Pulmonary artery endothelial cell (primary cell): ENCODE measurements around the gene GNMT. TPM values are rescaled to one million over a fixed set of nuclear protein-coding genes. Genes with fewer than 3 reads are reported as not detected.

Source experiments
- DNase-seq: peaks from one replicate; pipeline ENCODE4 v3.0.0-alpha.2; 2011; ENCODE audit warnings: low read depth, low spot score
- total RNA-seq: library from RNA; depleted of rRNA; stranded (reverse); fragments of >200 nt; gene quantifications from 2 replicates; pipeline ENCODE4 v1.2.3, GENCODE V29; 2014

The GNMT gene
- total RNA-seq: 0.13 and 0.21 TPM in 2 replicates

DNA sequence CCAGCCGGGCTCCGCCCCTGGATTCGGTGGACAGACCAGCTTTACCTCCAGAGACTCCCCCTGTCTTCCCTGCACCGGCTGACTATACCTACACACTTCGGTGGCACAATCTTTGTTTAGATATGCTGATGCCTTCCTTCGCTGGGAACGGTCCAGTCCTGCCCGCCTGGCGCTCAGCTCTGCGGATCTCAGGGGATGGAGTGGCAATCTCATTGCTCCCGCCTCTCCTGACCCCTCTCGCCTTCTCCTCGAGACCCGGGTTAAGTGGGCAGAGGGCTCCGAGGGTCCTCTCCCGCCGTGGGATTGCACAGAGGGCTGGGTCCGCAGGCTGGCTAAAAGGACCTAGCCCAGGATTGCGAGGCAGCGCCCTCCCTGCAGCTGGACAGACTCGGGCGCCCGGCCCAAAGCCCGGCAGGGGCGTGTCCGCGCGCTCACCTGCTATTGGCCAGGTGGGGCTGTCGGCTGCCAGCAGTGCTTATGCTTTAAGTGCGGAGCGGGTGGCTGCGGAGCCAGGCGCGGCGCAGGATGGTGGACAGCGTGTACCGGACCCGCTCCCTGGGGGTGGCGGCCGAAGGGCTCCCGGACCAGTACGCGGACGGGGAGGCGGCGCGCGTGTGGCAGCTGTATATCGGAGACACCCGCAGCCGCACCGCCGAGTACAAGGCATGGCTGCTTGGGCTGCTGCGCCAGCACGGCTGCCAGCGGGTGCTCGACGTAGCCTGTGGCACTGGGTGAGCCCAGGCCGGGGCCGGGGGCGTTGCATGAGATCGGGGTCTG lies at the start of gene GNMT:
Gene GNMT (plus strand): TSS at position 512 of the 777 bp plus-strand sequence. CDS start 14 bp downstream, at position 526.
- no peak for DNase-seq

GRCh38 chr6:42911171-42912021 lies 49.2 kb upstream of the GNMT start:
- no peak for DNase-seq

DNA sequence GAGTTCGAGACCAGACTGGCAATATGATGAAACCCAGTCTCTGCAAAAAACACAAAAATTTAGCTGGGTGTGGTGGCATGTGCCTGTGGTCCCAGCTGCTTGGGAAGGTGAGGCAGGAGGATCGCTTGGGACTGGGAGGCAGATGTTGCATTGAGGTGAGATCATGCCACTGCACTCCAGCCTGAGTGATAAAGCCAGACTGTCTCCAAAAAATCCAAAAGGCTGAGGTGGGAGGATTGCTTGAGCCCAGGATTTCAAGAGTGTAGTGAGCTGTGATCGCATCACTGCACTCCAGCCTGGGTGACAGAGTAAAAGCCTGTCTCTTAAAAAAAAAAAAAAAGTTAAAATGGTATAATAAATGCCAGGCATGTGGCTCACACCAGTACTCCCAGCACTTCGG lies 46.0 kb upstream of the GNMT start:
- DNase-seq: no peak

DNA sequence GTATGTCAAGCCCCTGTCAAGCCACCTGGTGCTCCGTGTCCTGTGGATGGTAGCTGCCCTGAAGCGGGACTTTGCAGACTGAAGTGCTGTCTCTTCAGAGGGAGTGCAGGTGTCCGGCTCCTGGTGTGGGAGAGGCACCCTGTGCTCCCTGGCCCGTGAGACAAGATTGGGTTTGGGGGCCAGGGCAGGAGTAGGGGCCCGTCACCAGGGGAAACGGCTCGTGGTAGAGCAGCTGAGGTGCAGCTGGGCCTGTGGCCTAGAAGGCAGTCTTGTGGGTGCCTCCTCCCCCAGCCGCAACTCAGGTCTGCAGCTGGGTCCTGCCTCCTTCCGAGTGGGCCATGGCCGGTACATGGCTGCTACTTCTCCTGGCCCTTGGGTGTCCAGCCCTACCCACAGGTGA lies 44.8 kb upstream of the GNMT start, which contains the start of gene PTCRA:
Gene PTCRA (plus strand): TSS at position 322 of the 400 bp plus-strand sequence. CDS start 17 bp downstream, at position 339.
- DNase-seq: no peak

GRCh38 chr6:42916288-42916687 lies 44.3 kb upstream of the GNMT start:
- no peak for DNase-seq

DNA sequence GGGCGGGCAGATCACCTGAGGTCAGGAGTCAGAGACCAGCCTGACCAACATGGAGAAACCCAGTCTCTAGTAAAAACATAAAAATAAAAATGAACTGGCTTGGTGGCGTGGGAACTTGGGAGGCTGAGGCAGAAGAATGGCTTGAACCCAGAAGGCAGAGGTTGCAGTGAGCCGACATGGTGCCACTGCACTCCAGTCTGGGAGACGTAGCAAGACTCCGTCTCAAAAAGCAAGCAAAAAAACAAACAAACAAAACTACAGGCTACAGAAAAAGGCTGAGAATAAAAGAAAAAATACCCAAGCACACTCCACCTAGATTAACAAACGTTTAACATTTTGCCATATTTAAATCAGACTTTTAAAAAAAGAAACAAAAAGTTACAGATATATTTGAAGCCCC lies 38.8 kb upstream of the GNMT start:
- no peak for DNase-seq

DNA sequence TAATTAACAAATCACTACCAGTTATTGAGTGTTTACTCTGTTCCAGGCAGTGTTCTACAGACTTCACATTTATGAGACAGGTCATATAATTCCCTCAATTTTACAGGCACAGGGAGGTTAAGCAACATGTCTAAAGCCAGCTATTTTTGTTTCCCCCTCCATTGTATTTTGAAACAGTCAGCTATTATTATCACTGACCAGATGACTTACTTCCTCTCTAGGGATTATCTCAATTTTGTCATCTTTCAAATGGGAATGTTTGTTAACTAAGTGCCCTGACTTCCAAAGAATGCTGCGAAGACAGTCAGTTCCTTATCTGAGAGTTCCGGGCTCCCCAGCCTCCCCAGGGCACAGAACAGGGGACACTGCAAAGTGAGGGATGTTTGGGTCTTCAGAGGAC lies 36.9 kb upstream of the GNMT start:
- no peak for DNase-seq

GRCh38 chr6:42925248-42925857 lies 35.2 kb upstream of the GNMT start:
- DNase-seq: no peak

DNA sequence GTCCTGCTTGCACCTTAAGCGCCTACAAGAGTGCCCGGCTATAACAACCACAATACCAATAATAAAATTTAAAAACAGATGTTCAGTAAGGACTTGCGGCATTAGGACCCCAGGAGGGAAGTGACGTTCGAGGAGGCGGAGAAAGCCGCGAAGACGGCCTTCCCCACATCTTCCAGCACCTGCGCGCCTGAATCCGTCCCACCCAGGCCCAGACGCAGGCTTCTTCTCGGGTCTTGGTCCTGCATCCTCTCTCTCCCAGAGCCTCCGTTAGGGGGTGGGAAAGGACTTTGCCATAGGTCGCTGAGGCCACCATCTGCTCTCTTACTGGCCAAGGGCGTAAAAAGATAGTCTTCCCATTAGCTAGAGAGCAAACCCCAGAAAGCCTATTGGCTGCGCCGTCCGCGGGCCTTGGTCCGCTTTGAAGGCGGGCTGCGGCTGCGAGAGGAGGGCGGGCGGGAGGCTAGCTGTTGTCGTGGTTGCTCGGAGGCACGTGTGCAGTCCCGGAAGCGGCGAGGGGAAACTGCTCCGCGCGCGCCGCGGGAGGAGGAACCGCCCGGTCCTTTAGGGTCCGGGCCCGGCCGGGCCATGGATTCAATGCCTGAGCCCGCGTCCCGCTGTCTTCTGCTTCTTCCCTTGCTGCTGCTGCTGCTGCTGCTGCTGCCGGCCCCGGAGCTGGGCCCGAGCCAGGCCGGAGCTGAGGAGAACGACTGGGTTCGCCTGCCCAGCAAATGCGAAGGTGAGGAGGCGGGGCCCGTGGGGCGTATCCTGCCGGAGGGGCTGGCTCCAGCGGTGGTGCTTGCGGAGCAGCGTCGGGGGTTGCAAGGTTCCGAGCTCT lies 31.4 kb upstream of the GNMT start, which contains the start of gene CNPY3:
Gene CNPY3 (plus strand): TSS at position 495 of the 835 bp plus-strand sequence. CDS start 91 bp downstream, at position 586.
- DNase-seq: peak; percentile 92

DNA sequence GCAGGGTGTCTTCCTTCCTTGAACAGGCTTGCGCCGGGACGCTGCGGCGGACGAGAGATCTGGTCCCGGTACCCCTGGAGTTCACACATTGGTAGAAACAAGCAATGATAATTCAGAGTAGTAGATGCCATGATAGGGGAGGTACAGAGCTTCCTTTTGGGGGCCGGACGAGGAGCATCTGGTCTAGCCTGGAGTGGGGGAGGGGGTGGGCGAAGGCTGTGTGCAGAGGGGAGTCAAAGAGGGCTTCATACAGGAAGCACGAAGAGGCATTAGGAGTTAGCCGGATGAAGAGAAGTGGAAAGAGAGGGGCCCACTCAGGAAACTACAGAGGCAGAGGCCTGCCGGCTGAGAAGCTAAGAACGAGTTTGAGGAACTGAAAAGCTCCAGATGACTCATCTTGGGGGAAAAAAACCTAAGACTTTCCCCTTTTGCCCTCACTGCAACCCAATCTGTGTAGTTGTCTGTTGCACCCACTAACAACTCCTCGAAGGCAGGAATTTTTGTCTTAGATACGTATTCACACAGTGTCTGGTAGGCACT lies 30.7 kb upstream of the GNMT start:
- no peak for DNase-seq

DNA sequence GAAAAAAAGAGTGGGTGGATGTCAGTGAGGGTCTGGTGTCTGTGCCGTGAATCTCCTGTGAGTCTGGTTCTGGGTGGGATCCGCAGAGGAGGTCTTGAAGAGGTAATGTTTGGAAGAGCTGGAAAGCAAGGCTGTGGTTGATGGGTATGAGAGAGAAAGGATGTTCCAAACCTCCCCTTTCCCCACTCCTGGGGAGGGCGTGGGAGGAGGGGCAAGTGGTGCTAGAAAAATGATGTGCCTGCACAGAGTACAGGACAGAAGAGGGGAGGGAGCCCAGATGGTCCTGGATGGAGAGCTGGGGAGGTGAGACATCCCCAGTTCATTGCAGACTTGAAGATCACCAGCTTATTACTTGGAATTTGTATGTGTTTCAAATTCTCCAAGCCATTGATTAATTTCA lies 28.1 kb upstream of the GNMT start:
- no peak for DNase-seq

- DNase-seq: no peak
These were observed 27.3 kb upstream of the GNMT start for GRCh38 chr6:42933205-42933604.

GRCh38 chr6:42935322-42935721 lies 25.2 kb upstream of the GNMT start:
- DNase-seq: no peak

DNA sequence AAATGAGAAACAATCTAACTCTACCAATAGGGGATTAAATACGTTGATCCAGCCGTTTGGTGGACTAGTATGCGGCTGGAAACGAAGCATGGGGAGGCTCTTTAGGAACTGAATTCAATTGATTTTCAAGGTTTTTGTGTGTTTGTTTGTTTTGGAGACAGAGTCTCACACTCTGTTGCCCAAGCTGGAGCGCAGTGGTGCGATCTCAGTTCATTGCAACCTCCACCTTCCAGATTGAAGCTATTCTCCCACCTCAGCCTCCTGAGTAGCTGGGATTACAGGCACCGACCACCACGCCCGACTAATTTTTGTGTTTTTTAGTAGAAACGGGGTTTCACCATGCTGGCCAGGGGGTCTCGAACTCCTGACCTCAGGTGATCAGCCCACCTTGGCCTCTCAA lies 24.2 kb upstream of the GNMT start:
- no peak for DNase-seq

DNA sequence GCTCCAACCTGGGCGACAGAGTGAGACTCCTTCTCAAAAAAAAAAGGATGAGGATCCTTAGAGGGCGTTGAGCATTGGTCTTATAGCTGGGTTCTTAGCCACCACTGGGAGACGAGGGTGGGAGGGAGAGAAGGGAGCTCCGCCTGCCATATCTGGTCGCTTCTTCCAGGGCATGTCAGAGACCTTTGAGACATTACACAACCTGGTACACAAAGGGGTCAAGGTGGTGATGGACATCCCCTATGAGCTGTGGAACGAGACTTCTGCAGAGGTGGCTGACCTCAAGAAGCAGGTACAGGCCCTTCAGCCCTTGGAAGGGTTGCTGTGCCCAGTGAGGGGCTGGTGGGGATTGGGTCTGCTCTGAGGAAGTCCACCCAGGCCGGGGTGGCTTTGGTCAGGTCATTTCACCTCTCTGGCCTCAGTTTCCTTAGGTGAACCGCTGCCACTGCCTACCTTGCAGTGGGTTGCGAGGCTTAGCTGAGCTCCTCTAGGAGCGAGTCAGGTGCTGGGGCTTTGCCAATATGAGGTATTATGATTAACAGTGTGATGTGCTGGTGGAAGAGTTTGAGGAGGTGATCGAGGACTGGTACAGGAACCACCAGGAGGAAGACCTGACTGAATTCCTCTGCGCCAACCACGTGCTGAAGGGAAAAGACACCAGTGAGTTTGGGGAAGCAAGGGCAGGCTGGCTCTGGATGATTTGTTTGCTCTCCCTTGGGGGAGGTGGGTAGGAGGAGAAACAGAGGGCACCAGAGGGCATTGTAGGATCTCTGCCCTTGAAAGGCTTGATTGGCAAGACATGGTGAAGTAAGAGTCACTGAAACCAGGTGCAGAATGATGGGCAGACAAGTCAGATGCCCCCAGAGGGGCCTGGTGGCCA lies 22.8 kb upstream of the GNMT start:
- DNase-seq: no peak

DNA sequence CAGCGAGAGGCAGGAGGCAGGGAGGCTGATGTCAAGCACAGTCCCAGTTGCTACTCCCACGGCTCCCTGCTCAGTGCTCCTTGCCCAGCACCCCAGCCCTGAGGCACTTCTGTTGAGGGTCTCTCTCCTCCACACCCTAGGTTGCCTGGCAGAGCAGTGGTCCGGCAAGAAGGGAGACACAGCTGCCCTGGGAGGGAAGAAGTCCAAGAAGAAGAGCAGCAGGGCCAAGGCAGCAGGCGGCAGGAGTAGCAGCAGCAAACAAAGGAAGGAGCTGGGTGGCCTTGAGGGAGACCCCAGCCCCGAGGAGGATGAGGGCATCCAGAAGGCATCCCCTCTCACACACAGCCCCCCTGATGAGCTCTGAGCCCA lies 22.1 kb upstream of the GNMT start:
- no peak for DNase-seq

DNA sequence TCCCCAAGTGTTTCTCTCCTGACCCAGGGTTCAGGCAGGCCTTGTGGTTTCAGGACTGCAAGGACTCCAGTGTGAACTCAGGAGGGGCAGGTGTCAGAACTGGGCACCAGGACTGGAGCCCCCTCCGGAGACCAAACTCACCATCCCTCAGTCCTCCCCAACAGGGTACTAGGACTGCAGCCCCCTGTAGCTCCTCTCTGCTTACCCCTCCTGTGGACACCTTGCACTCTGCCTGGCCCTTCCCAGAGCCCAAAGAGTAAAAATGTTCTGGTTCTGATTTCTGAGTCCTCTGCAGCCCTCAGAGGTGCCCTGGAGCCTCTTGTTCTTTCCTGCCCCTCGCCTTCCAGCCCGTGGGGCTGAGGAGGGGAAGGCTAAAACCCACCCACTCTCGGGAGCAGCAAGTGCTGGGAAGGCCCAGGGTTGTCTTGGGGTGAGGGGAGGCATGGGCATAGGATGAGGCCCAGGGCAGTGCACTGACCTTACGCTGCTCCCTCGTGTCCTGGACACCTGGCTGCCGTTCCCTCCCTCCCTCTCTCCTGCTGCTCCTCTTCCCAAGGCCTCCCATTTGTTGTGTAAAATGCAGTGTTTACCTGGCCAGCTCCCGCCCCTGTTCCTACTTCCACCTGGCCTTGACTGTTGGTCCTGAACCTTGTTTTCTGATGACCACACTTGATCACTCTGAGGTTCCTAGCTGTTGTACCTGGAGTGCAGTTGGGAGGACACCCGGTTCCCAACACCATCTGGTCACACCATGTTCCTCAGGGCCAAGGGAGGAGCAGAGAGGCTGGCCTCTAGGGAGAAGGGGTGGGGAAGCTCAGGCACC lies 21.4 kb upstream of the GNMT start:
- DNase-seq: no peak

GRCh38 chr6:42939810-42940167 lies 20.8 kb upstream of the GNMT start:
- DNase-seq: no peak

- no peak for DNase-seq
These were observed 20.0 kb upstream of the GNMT start for GRCh38 chr6:42940493-42941045.
